Vagina (tissue), 2 donors: ENCODE data around the gene FMN2. TPM values are rescaled to one million over a fixed set of nuclear protein-coding genes. Genes with fewer than 3 reads are reported as not detected.

Source experiments
- DNase-seq, 2 donors: peaks; one replicate each; pipeline ENCODE4 v3.0.0-alpha.2; 2017; ENCODE audit errors: extremely low spot score in 2 of 2
- H3K27ac ChIP-seq: fragments of 200-600 bp; sonication (generic); one replicate; pipeline ENCODE4 v1.5.1; 2019
- H3K27me3 ChIP-seq: fragments of 200-600 bp; sonication (generic); one replicate; pipeline ENCODE4 v1.5.1; 2019
- H3K36me3 ChIP-seq, 2 donors: fragments of 200-600 bp; sonication (generic); one replicate each; pipeline ENCODE4 v1.5.1; 2017 to 2019
- H3K4me1 ChIP-seq: fragments of 200-600 bp; sonication (generic); one replicate; pipeline ENCODE4 v1.5.1; 2019
- H3K4me3 ChIP-seq, 2 donors: fragments of 200-600 bp; sonication (generic); 1 replicate in 1 of 2; 2 replicates in 1 of 2; pipeline ENCODE4 v1.5.1; 2016 to 2019
- H3K9me3 ChIP-seq: fragments of 200-600 bp; sonication (generic); one replicate; pipeline ENCODE4 v1.5.1; 2019
- POLR2A ChIP-seq, 2 donors: fragments of 450-650 bp; IDR thresholded peaks; one replicate each; pipeline ENCODE4 v1.6.1; 2017; ENCODE audit warnings: antibody characterized with exemption in 2 of 2, mild to moderate bottlenecking in 2 of 2, moderate library complexity in 2 of 2
- POLR2AphosphoS5 ChIP-seq, 2 donors: sonication (generic); formaldehyde crosslinking; IDR thresholded peaks; one replicate each; pipeline ENCODE4 v1.9.0; 2017; ENCODE audit warnings: antibody characterized with exemption in 2 of 2, mild to moderate bottlenecking in 2 of 2, low read depth in 1 of 2; ENCODE audit not compliant: insufficient read depth in 1 of 2
- intact Hi-C: fragments of 100-400 bp; cut with DNase I; formaldehyde crosslinking; loops from one replicate; pipeline ENCODE4 v1.15.1; 2023
- total RNA-seq: library from RNA; depleted of rRNA; stranded (reverse); fragments of >200 nt; gene quantifications from one replicate; pipeline ENCODE4 v1.2.3, GENCODE V29; 2016
- TF ChIP-seq, protein P1 (sequence below), 3 experiments: fragments of 450-650 bp in 2 of 3; fragments of 200-600 bp in 1 of 3; sonication (generic) in 1 of 3; IDR thresholded peaks; one replicate each; pipeline ENCODE4 v1.5.1; 2017 to 2019; ENCODE audit warnings: antibody characterized with exemption in 3 of 3, mild to moderate bottlenecking in 2 of 3, moderate library complexity in 2 of 3

The FMN2 gene
- total RNA-seq, 1 donor from 2014 or later: not detected

DNA sequence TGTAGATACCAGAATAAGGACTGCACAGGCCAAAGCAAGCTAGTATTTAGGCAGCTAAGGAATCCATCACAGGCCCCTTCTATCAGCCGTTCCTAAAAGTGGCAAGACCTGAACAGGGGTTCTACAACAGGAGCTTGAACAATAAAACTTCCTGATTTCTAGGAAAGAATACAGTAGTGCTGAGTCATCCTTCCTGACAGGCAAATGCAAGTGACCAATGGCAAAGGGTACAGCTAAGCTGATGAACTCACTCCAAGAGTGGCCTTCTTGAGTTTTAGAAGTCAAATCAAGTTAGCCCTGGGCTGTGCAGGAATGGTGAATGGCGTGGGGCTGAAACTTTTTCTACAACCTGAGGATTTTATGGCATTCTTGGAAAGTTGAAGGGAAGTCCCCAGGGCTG is 407.3 kb downstream of the FMN2 start:
- no peaks in the 10 kb centered on the region for H3K4me1 ChIP-seq
- no peak for DNase-seq
- intact Hi-C loops: no loop called here
- no peaks in the 10 kb centered on the region for H3K9me3 ChIP-seq
- H3K4me3 ChIP-seq: no peak overlapping the region
- no peak overlapping the region for H3K27ac ChIP-seq
- H3K36me3 ChIP-seq: no peaks in the 10 kb centered on the region
- no peaks in the 10 kb centered on the region for H3K27me3 ChIP-seq
- TF ChIP-seq POLR2A (IDR thresholded peaks at IDR 0.05): no peak
- TF ChIP-seq, protein P1, sequence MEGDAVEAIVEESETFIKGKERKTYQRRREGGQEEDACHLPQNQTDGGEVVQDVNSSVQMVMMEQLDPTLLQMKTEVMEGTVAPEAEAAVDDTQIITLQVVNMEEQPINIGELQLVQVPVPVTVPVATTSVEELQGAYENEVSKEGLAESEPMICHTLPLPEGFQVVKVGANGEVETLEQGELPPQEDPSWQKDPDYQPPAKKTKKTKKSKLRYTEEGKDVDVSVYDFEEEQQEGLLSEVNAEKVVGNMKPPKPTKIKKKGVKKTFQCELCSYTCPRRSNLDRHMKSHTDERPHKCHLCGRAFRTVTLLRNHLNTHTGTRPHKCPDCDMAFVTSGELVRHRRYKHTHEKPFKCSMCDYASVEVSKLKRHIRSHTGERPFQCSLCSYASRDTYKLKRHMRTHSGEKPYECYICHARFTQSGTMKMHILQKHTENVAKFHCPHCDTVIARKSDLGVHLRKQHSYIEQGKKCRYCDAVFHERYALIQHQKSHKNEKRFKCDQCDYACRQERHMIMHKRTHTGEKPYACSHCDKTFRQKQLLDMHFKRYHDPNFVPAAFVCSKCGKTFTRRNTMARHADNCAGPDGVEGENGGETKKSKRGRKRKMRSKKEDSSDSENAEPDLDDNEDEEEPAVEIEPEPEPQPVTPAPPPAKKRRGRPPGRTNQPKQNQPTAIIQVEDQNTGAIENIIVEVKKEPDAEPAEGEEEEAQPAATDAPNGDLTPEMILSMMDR (IDR thresholded peaks at IDR 0.05): no peak

DNA sequence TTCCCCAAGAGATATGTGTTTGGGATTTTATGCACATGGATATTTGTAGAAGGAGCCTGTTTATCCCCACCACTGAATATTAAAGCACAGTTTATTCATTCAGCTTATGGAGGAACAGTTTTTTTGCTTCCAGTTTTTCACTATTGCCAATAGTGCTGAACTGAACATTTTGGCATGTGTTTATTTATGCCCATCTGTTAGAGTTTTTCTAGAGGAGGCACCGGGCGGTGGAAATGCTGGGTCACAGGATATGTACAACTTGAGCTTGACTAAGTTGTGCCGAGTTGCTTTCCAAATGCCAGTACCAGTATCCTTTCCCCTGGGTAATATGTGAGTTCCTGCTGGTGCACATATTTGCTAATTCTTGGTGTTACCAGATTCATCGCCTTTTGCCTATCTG is 409.0 kb downstream of the FMN2 start:
- Histone ChIP-seq H3K9me3 (no peaks in the 10 kb centered on the region), H3K4me3 (no peak overlapping the region), H3K27me3 (no peaks in the 10 kb centered on the region), H3K36me3 (no peaks in the 10 kb centered on the region), H3K27ac (no peak overlapping the region), H3K4me1 (no peaks in the 10 kb centered on the region)
- no peak for TF ChIP-seq POLR2A (IDR thresholded peaks at IDR 0.05)
- TF ChIP-seq, protein P1 (IDR thresholded peaks at IDR 0.05): no peak
- TF ChIP-seq POLR2AphosphoS5 (IDR thresholded peaks at IDR 0.05; ENCODE audit: insufficient read depth in 1 of 2, low read depth in 1 of 2): no peak
- intact Hi-C loops: no loop called here
- DNase-seq: no peak

DNA sequence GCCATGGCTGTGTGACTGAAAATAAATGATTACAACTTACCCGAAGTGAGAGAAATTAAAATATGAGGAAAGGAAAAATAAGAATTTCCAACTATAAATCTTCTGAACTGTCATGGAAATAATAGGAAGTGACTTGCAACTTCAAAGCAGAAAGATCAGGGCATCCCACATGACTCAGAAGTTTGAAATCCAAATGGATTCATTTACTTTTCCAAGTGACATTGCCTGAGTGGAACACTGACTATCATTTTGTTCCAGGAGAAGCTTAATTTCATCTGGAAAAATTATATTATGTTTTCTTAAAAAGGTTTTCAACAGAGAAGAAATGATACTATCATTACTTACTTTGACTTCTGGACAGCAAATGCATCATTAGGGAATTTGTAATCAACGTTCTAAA is 409.4 kb downstream of the FMN2 start:
- intact Hi-C loops: no loop called here
- Histone ChIP-seq H3K9me3 (no peaks in the 10 kb centered on the region), H3K27me3 (no peaks in the 10 kb centered on the region), H3K4me1 (no peaks in the 10 kb centered on the region), H3K36me3 (no peaks in the 10 kb centered on the region), H3K27ac (no peak overlapping the region), H3K4me3 (no peak overlapping the region)
- TF ChIP-seq POLR2A (IDR thresholded peaks at IDR 0.05): no peak
- TF ChIP-seq POLR2AphosphoS5 (IDR thresholded peaks at IDR 0.05; ENCODE audit: insufficient read depth in 1 of 2, low read depth in 1 of 2): no peak
- TF ChIP-seq, protein P1 (IDR thresholded peaks at IDR 0.05): no peak
- DNase-seq: no peak

DNA sequence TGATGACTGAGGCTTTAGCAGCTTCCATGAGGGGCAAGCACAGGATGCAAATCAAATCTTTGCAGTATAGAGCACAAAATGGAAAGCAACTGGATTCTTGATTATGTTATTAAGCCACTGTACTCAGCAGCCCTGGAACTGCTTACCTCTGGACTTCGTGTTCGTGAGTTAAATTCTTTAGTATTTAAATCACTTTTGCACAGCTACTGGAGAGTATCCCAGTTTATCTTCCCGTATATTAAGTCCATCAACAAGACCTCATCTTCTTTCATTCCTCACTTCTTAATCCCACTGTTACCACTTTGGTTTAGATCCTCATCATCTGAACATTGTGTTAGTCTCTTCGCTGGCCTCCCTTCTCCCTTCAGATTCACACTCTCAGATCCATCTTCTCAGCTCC is 411.4 kb downstream of the FMN2 start:
- Histone ChIP-seq H3K36me3 (no peaks in the 10 kb centered on the region), H3K27ac (no peak overlapping the region), H3K9me3 (no peaks in the 10 kb centered on the region), H3K27me3 (no peaks in the 10 kb centered on the region), H3K4me3 (no peak overlapping the region), H3K4me1 (no peaks in the 10 kb centered on the region)
- DNase-seq: no peak
- intact Hi-C loops: no loop called here
- TF ChIP-seq POLR2AphosphoS5 (IDR thresholded peaks at IDR 0.05; ENCODE audit: insufficient read depth in 1 of 2, low read depth in 1 of 2) (no peak), POLR2A (IDR thresholded peaks at IDR 0.05) (no peak)
- TF ChIP-seq, protein P1 (IDR thresholded peaks at IDR 0.05): no peak

DNA sequence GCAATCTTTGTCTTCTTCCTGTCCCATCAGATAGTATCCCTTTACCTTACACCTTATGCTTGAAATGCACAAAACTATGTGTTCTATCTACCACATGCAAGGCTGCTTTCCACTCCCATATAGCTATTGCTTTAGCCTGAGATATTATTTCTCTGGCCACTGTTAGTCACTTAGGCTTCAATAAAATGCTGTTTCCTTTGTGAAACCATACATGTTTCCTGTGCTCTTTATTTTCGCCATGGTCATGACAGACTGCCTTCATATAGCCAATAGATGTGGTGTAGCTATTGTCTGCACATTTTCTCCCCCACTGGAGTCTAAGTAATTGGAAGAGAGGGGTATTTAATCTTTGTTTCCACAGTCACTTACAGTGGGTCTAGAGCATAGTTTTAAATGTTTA is 411.9 kb downstream of the FMN2 start:
- intact Hi-C loops: no loop called here
- Histone ChIP-seq H3K9me3 (no peaks in the 10 kb centered on the region), H3K27me3 (no peaks in the 10 kb centered on the region), H3K27ac (no peak overlapping the region), H3K4me1 (no peaks in the 10 kb centered on the region), H3K36me3 (no peaks in the 10 kb centered on the region), H3K4me3 (no peak overlapping the region)
- DNase-seq: no peak
- TF ChIP-seq, protein P1 (IDR thresholded peaks at IDR 0.05): no peak
- no peak for TF ChIP-seq POLR2A (IDR thresholded peaks at IDR 0.05)
- TF ChIP-seq POLR2AphosphoS5 (IDR thresholded peaks at IDR 0.05; ENCODE audit: insufficient read depth in 1 of 2, low read depth in 1 of 2): no peak
